HG02885 (cell line): Measurements from ENCODE around the gene SNCAIP.
"Not testable (repeated sequence)": the region's sequence is repeated elsewhere in the genome, so short reads cannot be mapped to it uniquely, and the experiment has no call there.

Source experiments
- ATAC-seq: cut with Tn5 transposase; IDR thresholded peaks from one replicate; pipeline ENCODE4 v1.9.1; 2021; ENCODE audit warnings: mild to moderate bottlenecking; ENCODE audit not compliant: unreplicated experiment, poor library complexity

The SNCAIP gene

GRCh38 chr5:122354293-122354692 is 42.3 kb downstream of the SNCAIP start:
- ATAC-seq = no peak

- no peak for ATAC-seq
Observed at GRCh38 chr5:122355324-122355723, 43.3 kb downstream of the SNCAIP start.

GRCh38 chr5:122356855-122357254 is 44.8 kb downstream of the SNCAIP start:
- ATAC-seq = no peak

- ATAC-seq = no peak
Observed at GRCh38 chr5:122358372-122358979, 46.4 kb downstream of the SNCAIP start.

- ATAC-seq = no peak
Observed at GRCh38 chr5:122362361-122362760, 50.3 kb downstream of the SNCAIP start.

GRCh38 chr5:122363623-122364022 is 51.6 kb downstream of the SNCAIP start:
- no peak for ATAC-seq

- peak; percentile 88 for ATAC-seq
Observed at GRCh38 chr5:122366501-122366900, 54.5 kb downstream of the SNCAIP start.

- ATAC-seq = no peak
Observed at GRCh38 chr5:122367456-122367855, 55.4 kb downstream of the SNCAIP start.

GRCh38 chr5:122368510-122369251 is 56.6 kb downstream of the SNCAIP start:
- ATAC-seq = no peak

GRCh38 chr5:122369253-122369815 is 57.3 kb downstream of the SNCAIP start:
- no peak for ATAC-seq

GRCh38 chr5:122371511-122372151 is 59.6 kb downstream of the SNCAIP start:
- no peak for ATAC-seq

GRCh38 chr5:122374110-122374509 is 62.1 kb downstream of the SNCAIP start:
- no peak for ATAC-seq

- ATAC-seq = no peak
Observed at GRCh38 chr5:122375801-122376200, 63.8 kb downstream of the SNCAIP start.

- no peak for ATAC-seq
Observed at GRCh38 chr5:122376250-122376649, 64.2 kb downstream of the SNCAIP start.

GRCh38 chr5:122377026-122377425 is 65.0 kb downstream of the SNCAIP start:
- ATAC-seq = no peak

- ATAC-seq = not testable (repeated sequence)
Observed at GRCh38 chr5:122382938-122383337, 70.9 kb downstream of the SNCAIP start.

- ATAC-seq = no peak
Observed at GRCh38 chr5:122384739-122385235, 72.8 kb downstream of the SNCAIP start.

- no peak for ATAC-seq
Observed at GRCh38 chr5:122385286-122385685, 73.2 kb downstream of the SNCAIP start.

GRCh38 chr5:122385808-122386207 is 73.8 kb downstream of the SNCAIP start:
- ATAC-seq = no peak

GRCh38 chr5:122390154-122390553 is 78.1 kb downstream of the SNCAIP start:
- ATAC-seq = no peak

- no peak for ATAC-seq
Observed at GRCh38 chr5:122390694-122391093, 78.7 kb downstream of the SNCAIP start.
